Measurements from ENCODE around the gene CSKMT. TPM values are rescaled to one million over a fixed set of nuclear protein-coding genes. Genes with fewer than 3 reads are reported as not detected.
"Not testable (repeated sequence)": the region's sequence is repeated elsewhere in the genome, so short reads cannot be mapped to it uniquely, and the experiment has no call there.

CSKMT gene, protein sequence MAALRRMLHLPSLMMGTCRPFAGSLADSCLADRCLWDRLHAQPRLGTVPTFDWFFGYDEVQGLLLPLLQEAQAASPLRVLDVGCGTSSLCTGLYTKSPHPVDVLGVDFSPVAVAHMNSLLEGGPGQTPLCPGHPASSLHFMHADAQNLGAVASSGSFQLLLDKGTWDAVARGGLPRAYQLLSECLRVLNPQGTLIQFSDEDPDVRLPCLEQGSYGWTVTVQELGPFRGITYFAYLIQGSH
- total RNA-seq, result 10 to 100 TPM in 1 of 4 donors, 1 to 10 TPM in 2, not detected in 1; 9.1 to 13.5 (median 9.2) TPM

DNA sequence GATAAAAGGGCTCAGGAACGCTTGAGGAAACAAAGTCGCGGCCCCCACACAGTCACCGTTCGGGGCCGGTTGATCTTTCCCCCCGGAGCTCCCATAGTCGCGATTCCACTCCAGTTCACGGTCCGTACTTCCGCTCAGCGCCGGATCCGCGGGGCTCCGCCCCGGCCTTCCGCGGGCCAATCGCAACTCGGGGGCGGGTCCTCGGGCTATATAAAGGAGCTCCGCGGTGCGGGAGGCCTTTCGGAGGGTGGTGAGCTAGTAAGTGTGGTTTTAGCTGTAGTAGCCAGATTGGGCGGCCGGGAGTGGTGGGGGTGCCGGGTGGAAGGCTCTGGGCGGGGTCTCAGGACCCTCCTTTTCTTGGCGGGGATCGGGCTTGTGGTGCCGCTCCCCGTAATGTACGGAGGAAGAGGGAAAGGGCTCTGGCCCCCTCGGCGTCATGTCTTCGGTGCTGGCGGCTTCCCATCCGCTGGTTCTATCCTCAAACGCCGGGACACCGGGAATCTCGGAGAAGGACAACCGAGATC is at the start of gene CSKMT, which contains the start of gene C11orf98:
Gene CSKMT, plus strand, starts transcription at position 238 of the 524 bp plus-strand sequence. CDS start 568 bp downstream, outside the sequence.
Gene C11orf98, minus strand, starts transcription at position 136 of the 524 bp plus-strand sequence. Its CDS starts 41 bp downstream, at position 95.
- peak; percentile 94 to 98 (median 96) for DNase-seq
- Histone ChIP-seq H3K36me3 (peaks cover 0 to 14% (median 0%) of the 10 kb centered on the region in 3 donors), H3K9me3 (no peaks in the 10 kb centered on the region), H3K27ac (peak within 1 kb of the TSS; percentile 80 to 94 (median 92)), H3K4me3 (peak within 1 kb of the TSS; percentile 75 to 86 (median 82)), H3K27me3 (no peaks in the 10 kb centered on the region), H3K4me1 (peaks cover 0 to 43% (median 14%) of the 10 kb centered on the region in 4 donors)
- peak; percentile 99 for TF ChIP-seq POLR2A (IDR thresholded peaks at IDR 0.05)
- TF ChIP-seq, protein P1, sequence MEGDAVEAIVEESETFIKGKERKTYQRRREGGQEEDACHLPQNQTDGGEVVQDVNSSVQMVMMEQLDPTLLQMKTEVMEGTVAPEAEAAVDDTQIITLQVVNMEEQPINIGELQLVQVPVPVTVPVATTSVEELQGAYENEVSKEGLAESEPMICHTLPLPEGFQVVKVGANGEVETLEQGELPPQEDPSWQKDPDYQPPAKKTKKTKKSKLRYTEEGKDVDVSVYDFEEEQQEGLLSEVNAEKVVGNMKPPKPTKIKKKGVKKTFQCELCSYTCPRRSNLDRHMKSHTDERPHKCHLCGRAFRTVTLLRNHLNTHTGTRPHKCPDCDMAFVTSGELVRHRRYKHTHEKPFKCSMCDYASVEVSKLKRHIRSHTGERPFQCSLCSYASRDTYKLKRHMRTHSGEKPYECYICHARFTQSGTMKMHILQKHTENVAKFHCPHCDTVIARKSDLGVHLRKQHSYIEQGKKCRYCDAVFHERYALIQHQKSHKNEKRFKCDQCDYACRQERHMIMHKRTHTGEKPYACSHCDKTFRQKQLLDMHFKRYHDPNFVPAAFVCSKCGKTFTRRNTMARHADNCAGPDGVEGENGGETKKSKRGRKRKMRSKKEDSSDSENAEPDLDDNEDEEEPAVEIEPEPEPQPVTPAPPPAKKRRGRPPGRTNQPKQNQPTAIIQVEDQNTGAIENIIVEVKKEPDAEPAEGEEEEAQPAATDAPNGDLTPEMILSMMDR (IDR thresholded peaks at IDR 0.05), result no peak

DNA sequence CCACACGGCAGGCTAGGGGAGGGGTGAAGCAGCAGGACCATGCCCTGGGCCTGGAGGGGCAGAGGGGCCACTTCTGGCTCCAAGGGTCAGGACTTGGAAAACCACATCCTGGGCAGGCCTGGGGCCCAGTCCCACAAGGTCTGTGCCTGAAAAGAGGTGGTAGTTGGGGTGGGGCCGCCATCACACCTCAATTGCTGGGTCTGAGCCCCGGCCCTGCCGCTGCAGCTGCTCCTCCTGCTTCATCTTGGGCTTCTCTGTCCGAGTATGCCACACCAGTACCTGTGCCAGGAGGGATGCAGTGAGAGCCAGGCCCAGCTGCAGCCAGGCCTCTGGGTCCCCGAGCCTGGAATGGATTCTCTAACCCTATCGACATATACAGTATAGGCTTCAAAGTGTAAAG is 49.6 kb upstream of the CSKMT start:
- no peak overlapping the region for H3K4me3 ChIP-seq
- peaks cover 0 to 24% (median 0%) of the 10 kb centered on the region in 3 donors for H3K36me3 ChIP-seq
- TF ChIP-seq, protein P1 (IDR thresholded peaks at IDR 0.05), result no peak
- TF ChIP-seq POLR2A (IDR thresholded peaks at IDR 0.05), result no peak
- DNase-seq, result no peak
- no peaks in the 10 kb centered on the region for H3K9me3 ChIP-seq
- no peak overlapping the region for H3K27ac ChIP-seq
- peaks cover 3 to 28% (median 14%) of the 10 kb centered on the region in 4 donors for H3K4me1 ChIP-seq
- no peaks in the 10 kb centered on the region for H3K27me3 ChIP-seq

DNA sequence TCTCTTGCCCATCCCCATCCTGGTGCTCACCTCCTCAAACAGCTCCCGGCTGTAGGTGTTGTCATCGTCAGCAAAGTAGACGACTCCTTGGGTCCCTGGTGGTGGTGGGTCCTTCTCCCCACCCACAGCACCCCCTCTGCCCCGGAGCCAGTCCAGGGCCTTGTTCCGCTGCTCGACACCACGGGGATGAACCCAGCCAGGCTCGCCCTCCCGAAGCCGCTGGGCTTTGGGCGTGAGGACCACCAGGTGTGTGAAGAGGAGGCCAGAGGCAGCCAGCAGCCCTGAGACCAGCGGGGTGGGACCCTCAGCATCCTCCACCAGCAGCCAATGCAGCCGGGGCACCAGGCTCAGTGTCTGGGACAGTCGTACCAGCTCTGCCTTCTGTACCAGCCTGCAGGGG is 48.2 kb upstream of the CSKMT start:
- Histone ChIP-seq H3K36me3 (peaks cover 0 to 24% (median 0%) of the 10 kb centered on the region in 3 donors), H3K4me1 (peaks cover 2 to 25% (median 11%) of the 10 kb centered on the region in 4 donors)
- not testable (repeated sequence) for H3K4me3 ChIP-seq, H3K27me3 ChIP-seq, DNase-seq, H3K9me3 ChIP-seq, H3K27ac ChIP-seq

DNA sequence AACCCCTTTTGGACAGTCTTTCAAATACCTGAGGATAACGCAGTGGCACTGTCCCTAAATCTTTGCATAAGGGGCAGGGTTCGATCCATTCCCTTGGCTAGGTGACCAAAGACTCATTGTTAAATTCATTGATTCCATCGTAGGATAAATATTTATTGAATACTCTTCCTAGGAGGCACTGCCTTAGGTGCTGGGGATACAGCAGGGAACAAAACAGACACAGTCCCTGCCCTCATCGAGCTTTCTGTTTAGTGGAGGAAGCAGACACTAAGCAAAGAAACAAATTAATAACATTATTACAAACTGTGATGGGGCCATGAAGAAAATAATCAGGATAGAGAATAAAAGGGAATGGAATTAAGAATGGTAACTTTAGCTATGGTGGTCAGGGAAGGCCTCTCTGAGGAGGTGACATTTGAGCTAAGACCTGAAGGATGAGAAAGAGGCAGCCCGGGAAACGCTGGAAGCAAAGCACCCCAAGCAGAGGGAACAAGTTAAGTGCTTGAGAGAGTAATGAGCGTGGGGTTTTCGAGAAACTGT is 44.0 kb upstream of the CSKMT start:
- DNase-seq, result no peak
- Histone ChIP-seq H3K4me1 (peaks cover 2 to 15% (median 8%) of the 10 kb centered on the region in 4 donors), H3K27ac (peak overlapping the region; percentile 72 to 96 (median 88)), H3K9me3 (no peaks in the 10 kb centered on the region), H3K27me3 (no peaks in the 10 kb centered on the region), H3K4me3 (peak overlapping the region; percentile 51 to 99 (median 68)), H3K36me3 (peaks cover 0 to 28% (median 0%) of the 10 kb centered on the region in 3 donors)
- no peak for TF ChIP-seq POLR2A (IDR thresholded peaks at IDR 0.05)
- TF ChIP-seq, protein P1 (IDR thresholded peaks at IDR 0.05), result no peak

DNA sequence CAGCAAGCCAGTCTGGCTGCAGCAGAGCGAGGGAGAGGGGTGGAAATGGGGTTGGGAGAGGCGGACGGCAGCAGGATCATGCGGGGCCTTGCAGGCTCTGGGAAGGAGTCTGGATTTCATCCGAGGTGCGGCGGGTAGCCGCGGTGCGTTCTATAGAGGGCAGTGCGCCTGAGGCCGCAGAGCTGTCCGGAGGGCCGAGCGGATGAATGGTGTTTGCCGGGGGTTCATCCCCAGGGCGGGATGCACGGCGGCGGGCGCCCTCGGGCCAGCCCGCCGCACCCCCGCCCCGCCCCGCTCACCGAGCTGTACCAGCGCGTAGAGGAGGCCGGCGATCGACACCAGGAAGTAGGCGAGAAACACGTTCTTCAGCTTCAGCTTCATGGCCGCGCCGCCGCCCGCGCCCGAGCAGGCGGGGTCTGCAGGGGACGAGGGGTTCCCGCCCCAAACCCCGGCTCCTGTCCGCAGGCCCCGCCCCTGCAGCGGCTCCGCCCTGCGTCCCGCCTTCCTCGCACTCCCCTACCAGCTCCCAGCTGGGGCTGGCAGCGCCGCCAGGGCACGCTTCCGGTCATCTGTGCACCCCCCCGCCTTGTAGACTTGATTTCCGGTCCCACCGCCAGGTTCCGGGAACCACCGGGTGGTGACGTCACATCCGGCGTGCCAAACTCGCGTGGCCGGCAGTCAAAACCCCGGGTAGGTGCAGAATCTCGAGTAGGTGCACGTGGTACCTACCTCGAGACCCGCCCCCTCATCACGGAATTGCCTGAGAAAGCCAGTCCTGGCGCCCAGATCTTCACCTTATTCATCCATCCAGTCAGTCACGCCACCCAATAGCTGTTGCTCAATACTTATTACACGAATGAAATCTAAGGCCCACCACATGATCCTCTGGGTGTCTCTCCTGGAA is 43.3 kb upstream of the CSKMT start, which contains the start of gene B3GAT3:
Gene B3GAT3, minus strand, starts transcription at position 420 of the 904 bp plus-strand sequence. Its CDS starts 39 bp downstream, at position 381.
- H3K4me3 ChIP-seq, result peak within 1 kb of the TSS; percentile 51 to 99 (median 68)
- no peaks in the 10 kb centered on the region for H3K9me3 ChIP-seq
- DNase-seq, result peak; percentile 98 to 99 (median 99)
- peaks cover 0 to 28% (median 0%) of the 10 kb centered on the region in 3 donors for H3K36me3 ChIP-seq
- TF ChIP-seq, protein P1 (IDR thresholded peaks at IDR 0.05), result peak in 3 of 6 experiments; percentile 34 to 52 (median 38)
- peak; percentile 72 to 77 for TF ChIP-seq POLR2A (IDR thresholded peaks at IDR 0.05)
- H3K27ac ChIP-seq, result peak within 1 kb of the TSS; percentile 72 to 96 (median 88)
- peaks cover 2 to 15% (median 8%) of the 10 kb centered on the region in 4 donors for H3K4me1 ChIP-seq
- H3K27me3 ChIP-seq, result no peaks in the 10 kb centered on the region

Data from Peyer's patch (tissue), 4 donors.